ENCODE data around the gene ATP4B.
A peak's percentile ranks its signal among the peaks of the same experiment; 100 is the strongest.

ATP4B gene

GRCh38 chr13:113610266-113610665 is 47.7 kb downstream of the ATP4B start:
- Mint-ChIP-seq H3K4me3 (no peak overlapping the region), H3K27me3 (ENCODE audit: low read depth) (no peaks in the 10 kb centered on the region), H3K36me3 (ENCODE audit: low read depth) (peaks cover 40% of the 10 kb centered on the region), H3K9me3 (no peaks in the 10 kb centered on the region), H3K27ac (peak overlapping the region in 1 of 3 experiments; percentile 68), H3K4me1 (no peaks in the 10 kb centered on the region)
- TF ChIP-seq, protein P1, sequence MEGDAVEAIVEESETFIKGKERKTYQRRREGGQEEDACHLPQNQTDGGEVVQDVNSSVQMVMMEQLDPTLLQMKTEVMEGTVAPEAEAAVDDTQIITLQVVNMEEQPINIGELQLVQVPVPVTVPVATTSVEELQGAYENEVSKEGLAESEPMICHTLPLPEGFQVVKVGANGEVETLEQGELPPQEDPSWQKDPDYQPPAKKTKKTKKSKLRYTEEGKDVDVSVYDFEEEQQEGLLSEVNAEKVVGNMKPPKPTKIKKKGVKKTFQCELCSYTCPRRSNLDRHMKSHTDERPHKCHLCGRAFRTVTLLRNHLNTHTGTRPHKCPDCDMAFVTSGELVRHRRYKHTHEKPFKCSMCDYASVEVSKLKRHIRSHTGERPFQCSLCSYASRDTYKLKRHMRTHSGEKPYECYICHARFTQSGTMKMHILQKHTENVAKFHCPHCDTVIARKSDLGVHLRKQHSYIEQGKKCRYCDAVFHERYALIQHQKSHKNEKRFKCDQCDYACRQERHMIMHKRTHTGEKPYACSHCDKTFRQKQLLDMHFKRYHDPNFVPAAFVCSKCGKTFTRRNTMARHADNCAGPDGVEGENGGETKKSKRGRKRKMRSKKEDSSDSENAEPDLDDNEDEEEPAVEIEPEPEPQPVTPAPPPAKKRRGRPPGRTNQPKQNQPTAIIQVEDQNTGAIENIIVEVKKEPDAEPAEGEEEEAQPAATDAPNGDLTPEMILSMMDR (IDR thresholded peaks at IDR 0.05; ENCODE audit: unreplicated experiment in 3 of 3) = no peak

DNA sequence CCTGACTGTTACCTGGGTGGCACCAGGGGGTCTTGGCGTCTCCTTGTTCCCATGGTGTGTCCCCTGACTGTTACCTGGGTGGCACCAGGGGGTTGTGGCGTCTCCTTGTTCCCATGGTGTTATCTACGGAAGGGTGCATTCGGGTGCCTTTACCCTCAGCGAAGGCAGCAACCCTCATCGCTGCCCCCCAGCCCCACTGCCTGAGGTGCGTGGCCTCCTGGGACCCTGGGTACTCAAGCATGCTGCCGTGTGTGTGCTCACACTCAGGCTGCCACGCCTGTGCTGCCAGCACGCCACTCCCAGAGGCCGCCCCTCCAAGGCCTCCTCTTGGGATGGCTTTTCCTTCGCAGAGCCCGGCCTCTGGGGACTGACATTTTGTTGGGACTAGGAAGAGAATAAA is 48.4 kb downstream of the ATP4B start:
- no peaks in the 10 kb centered on the region for H3K9me3 Mint-ChIP-seq
- H3K36me3 Mint-ChIP-seq (ENCODE audit: low read depth) = peaks cover 46% of the 10 kb centered on the region
- no peaks in the 10 kb centered on the region for H3K27me3 Mint-ChIP-seq (ENCODE audit: low read depth)
- no peaks in the 10 kb centered on the region for H3K4me1 Mint-ChIP-seq
- no peak overlapping the region for H3K27ac Mint-ChIP-seq
- TF ChIP-seq, protein P1 (IDR thresholded peaks at IDR 0.05; ENCODE audit: unreplicated experiment in 3 of 3) = no peak
- H3K4me3 Mint-ChIP-seq = no peak overlapping the region

DNA sequence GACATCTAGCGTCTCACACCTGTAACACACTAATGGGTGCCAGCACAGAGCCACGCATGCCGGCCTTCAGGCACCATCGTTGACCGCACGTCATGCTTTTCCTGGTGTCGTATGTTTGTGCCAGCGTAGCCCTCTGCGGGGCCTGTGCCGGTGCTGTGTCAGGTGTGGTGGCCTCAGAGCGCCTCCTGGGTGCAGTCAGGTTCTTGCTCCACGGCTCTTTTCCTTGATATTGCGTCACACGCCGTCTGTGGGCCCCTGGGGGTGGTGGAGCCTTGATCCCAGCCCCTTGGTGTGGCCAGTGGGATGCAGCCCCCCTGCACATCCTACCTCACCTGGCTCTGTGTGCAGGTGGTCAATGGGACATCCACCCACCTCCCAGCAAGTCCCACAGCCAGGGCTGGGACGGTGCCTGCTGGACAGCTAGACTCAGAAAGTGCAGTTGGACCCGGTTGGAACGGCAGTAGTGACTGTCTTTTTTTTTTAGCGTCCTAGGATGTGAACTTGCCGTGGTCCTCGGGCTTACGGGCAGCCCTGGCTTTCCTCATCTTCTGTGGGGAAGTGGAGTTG is 48.9 kb downstream of the ATP4B start:
- Mint-ChIP-seq H3K4me1 (no peaks in the 10 kb centered on the region), H3K27me3 (ENCODE audit: low read depth) (no peaks in the 10 kb centered on the region), H3K27ac (peak overlapping the region in 2 of 3 experiments; percentile 38 to 42), H3K36me3 (ENCODE audit: low read depth) (peaks cover 48% of the 10 kb centered on the region), H3K4me3 (no peak overlapping the region), H3K9me3 (no peaks in the 10 kb centered on the region)
- TF ChIP-seq, protein P1 (IDR thresholded peaks at IDR 0.05; ENCODE audit: unreplicated experiment in 3 of 3) = no peak

GRCh38 chr13:113607889-113608635 is 49.9 kb downstream of the ATP4B start:
- H3K27ac Mint-ChIP-seq = peak overlapping the region; percentile 37 to 79 (median 38)
- H3K9me3 Mint-ChIP-seq = no peaks in the 10 kb centered on the region
- H3K4me3 Mint-ChIP-seq = no peak overlapping the region
- H3K36me3 Mint-ChIP-seq (ENCODE audit: low read depth) = peaks cover 48% of the 10 kb centered on the region
- no peaks in the 10 kb centered on the region for H3K27me3 Mint-ChIP-seq (ENCODE audit: low read depth)
- TF ChIP-seq, protein P1 (IDR thresholded peaks at IDR 0.05; ENCODE audit: unreplicated experiment in 3 of 3) = no peak
- H3K4me1 Mint-ChIP-seq = no peaks in the 10 kb centered on the region

GRCh38 chr13:113607056-113607888 is 50.7 kb downstream of the ATP4B start:
- H3K27me3 Mint-ChIP-seq (ENCODE audit: low read depth) = no peaks in the 10 kb centered on the region
- peaks cover 47% of the 10 kb centered on the region for H3K36me3 Mint-ChIP-seq (ENCODE audit: low read depth)
- TF ChIP-seq, protein P1 (IDR thresholded peaks at IDR 0.05; ENCODE audit: unreplicated experiment in 3 of 3) = no peak
- no peaks in the 10 kb centered on the region for H3K4me1 Mint-ChIP-seq
- no peak overlapping the region for H3K4me3 Mint-ChIP-seq
- no peaks in the 10 kb centered on the region for H3K9me3 Mint-ChIP-seq
- H3K27ac Mint-ChIP-seq = peak overlapping the region; percentile 37 to 79 (median 38)

All from nephron (organoid).